HG03432 (cell line): ENCODE measurements around the gene PLSCR5.

Experiments
- ATAC-seq: cut with Tn5 transposase; IDR thresholded peaks from one replicate; pipeline ENCODE4 v1.9.1; 2021; ENCODE audit warnings: mild to moderate bottlenecking, moderate library complexity; ENCODE audit not compliant: unreplicated experiment

Gene PLSCR5

GRCh38 chr3:146544929-146545528 lies 60.1 kb downstream of the PLSCR5 start:
- ATAC-seq = no peak

- peak; percentile 86 for ATAC-seq
These were observed 60.9 kb downstream of the PLSCR5 start, which contains the start of gene PLSCR1 for GRCh38 chr3:146544002-146544928. Gene PLSCR1, minus strand, starts transcription at chr3:146544607. Its CDS starts 8,055 bp downstream, at chr3:146536552.

- ATAC-seq = peak; percentile 4
These were observed 61.6 kb downstream of the PLSCR5 start for GRCh38 chr3:146543461-146544001.

GRCh38 chr3:146542978-146543377 lies 62.2 kb downstream of the PLSCR5 start:
- ATAC-seq = no peak

GRCh38 chr3:146542179-146542578 lies 63.0 kb downstream of the PLSCR5 start:
- no peak for ATAC-seq

GRCh38 chr3:146540978-146541377 lies 64.2 kb downstream of the PLSCR5 start:
- no peak for ATAC-seq

GRCh38 chr3:146540236-146540635 lies 64.9 kb downstream of the PLSCR5 start:
- peak; percentile 24 for ATAC-seq

GRCh38 chr3:146539315-146539714 lies 65.8 kb downstream of the PLSCR5 start:
- ATAC-seq = no peak

- no peak for ATAC-seq
These were observed 67.5 kb downstream of the PLSCR5 start for GRCh38 chr3:146537603-146538002.

GRCh38 chr3:146536681-146537080 lies 68.5 kb downstream of the PLSCR5 start:
- ATAC-seq = no peak
